Measurements from ENCODE around the gene JPT1. TPM values are rescaled to one million over a fixed set of nuclear protein-coding genes. Genes with fewer than 3 reads are reported as not detected.
"Not testable (repeated sequence)": the region's sequence is repeated elsewhere in the genome, so short reads cannot be mapped to it uniquely, and the experiment has no call there.

JPT1 gene
- total RNA-seq, 2 experiments from 2014 or later = 263 to 267 TPM

- POLR2A ChIA-PET = interaction anchor here (0.6 to 1.1 kb wide), 4 partner anchors 8 to 80 kb away, joined by 3 to 4 read pairs (median 3); partner anchors contain the start of genes GGA3 and MRPS7
- peak overlapping the region; percentile 87 for H3K27ac Mint-ChIP-seq
- no peak for DNase-seq
- H3K9me3 Mint-ChIP-seq = no peaks in the 10 kb centered on the region
- H3K36me3 Mint-ChIP-seq = peaks cover 29% of the 10 kb centered on the region
- CTCF ChIA-PET = interaction anchor here (0.6 to 2.2 kb wide), 9 partner anchors 9 to 432 kb away, joined by 3 to 10 read pairs (median 4); partner anchors contain the start of genes NT5C and NUP85
- peak overlapping the region; percentile 91 for H3K4me3 Mint-ChIP-seq
- intact Hi-C loops (cut with micrococcal nuclease) = loop anchor here (1.0 to 5.0 kb wide), 7 partner anchors 70 to 309 kb away; partner anchors contain the start of genes ATP5PD, FDXR, GGA3 and KCTD2
- H3K4me1 Mint-ChIP-seq (ENCODE audit: low read depth) = peaks cover 30% of the 10 kb centered on the region
- no peaks in the 10 kb centered on the region for H3K27me3 Mint-ChIP-seq
These were observed 26.8 kb upstream of the JPT1 start for GRCh38 chr17:75181110-75181509.

DNA sequence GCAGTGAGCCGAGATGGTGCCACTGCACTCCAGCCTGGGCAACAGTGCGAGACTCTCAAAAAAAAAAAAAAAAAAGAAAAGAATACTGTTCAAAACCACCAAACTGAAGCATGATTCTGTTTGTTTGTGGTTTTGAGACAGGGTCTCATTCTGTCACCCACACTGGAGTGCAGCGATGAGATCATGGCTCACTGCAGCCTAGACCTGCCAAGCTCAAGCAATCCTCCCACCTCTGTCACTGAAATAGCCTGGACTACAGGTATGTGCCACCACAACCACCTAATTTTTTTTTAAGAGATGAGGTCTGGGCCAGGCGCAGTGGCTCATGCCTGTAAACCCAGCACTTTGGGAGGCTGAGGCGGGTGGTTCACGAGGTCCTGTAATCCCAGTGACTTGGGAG, 24.1 kb upstream of the JPT1 start:
- H3K4me1 Mint-ChIP-seq (ENCODE audit: low read depth) = peaks cover 23% of the 10 kb centered on the region
- no peak overlapping the region for H3K27ac Mint-ChIP-seq
- H3K9me3 Mint-ChIP-seq = no peaks in the 10 kb centered on the region
- no peak for DNase-seq
- H3K36me3 Mint-ChIP-seq = peaks cover 37% of the 10 kb centered on the region
- intact Hi-C loops (cut with micrococcal nuclease) = no loop called here
- no peaks in the 10 kb centered on the region for H3K27me3 Mint-ChIP-seq
- ChIA-PET CTCF (interaction anchor here (0.9 kb wide), 1 partner anchor 23 kb away, joined by 3 read pairs; no protein-coding TSS in a partner anchor), POLR2A (no interaction called here)
- no peak overlapping the region for H3K4me3 Mint-ChIP-seq

DNA sequence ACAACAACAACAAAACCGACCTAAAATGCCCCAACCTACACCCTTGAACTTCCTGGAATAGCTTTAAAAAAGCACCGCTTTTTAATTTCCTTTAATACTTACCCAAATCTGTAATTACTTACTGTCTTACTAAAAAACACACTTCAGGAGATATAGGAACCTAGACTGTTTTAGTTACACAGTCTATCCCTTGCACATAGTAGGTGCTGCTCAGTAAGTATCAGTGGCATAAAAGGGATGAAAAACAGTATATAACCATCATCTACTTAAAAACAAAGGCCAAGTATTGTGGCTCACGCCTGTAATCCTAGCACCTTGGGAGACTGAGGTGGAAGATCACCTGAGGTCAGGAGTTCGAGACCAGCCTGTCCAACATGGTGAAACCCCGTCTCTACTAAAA, 22.3 kb upstream of the JPT1 start:
- H3K27ac Mint-ChIP-seq = no peak overlapping the region
- no peak for DNase-seq
- ChIA-PET POLR2A (no interaction called here), CTCF (interaction anchor here (3.9 kb wide), 1 partner anchor 62 kb away, joined by 35 read pairs; no protein-coding TSS in a partner anchor)
- intact Hi-C loops (cut with micrococcal nuclease) = no loop called here
- no peaks in the 10 kb centered on the region for H3K27me3 Mint-ChIP-seq
- H3K9me3 Mint-ChIP-seq = no peaks in the 10 kb centered on the region
- H3K4me1 Mint-ChIP-seq (ENCODE audit: low read depth) = peaks cover 27% of the 10 kb centered on the region
- H3K4me3 Mint-ChIP-seq = no peak overlapping the region
- H3K36me3 Mint-ChIP-seq = peaks cover 46% of the 10 kb centered on the region

DNA sequence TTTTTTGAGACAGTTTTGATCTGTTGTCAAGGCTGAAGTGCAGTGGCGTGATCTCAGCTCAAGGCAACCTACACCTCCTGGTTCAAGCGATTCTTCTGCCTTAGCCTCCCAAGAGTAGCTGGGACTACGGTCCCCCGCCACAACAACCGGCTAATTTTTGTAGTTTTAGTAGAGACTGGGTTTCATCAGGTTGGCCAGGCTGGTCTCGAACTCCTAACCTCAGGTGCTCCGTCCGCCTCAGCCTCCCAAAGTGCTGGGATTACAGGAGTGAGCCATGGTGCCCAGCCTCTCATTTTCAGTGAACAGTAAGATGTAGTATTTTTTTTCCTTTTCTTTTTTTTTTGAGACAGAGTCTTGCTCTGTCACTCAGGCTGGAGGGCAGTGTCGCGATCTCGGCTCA, 20.7 kb upstream of the JPT1 start:
- Mint-ChIP-seq H3K9me3 (no peaks in the 10 kb centered on the region), H3K4me3 (no peak overlapping the region), H3K4me1 (ENCODE audit: low read depth) (peaks cover 19% of the 10 kb centered on the region), H3K36me3 (peaks cover 37% of the 10 kb centered on the region), H3K27me3 (no peaks in the 10 kb centered on the region), H3K27ac (no peak overlapping the region)
- no peak for DNase-seq
- ChIA-PET POLR2A (interaction anchor here (0.6 kb wide), 1 partner anchor 1957 kb away, joined by 4 read pairs; no protein-coding TSS in a partner anchor), CTCF (interaction anchor here (0.9 to 6.9 kb wide), 4 partner anchors 27 to 213 kb away, joined by 3 to 57 read pairs (median 19); no protein-coding TSS in a partner anchor)
- intact Hi-C loops (cut with micrococcal nuclease) = no loop called here

- Mint-ChIP-seq H3K27ac (peak overlapping the region; percentile 39), H3K9me3 (no peaks in the 10 kb centered on the region), H3K36me3 (peaks cover 25% of the 10 kb centered on the region), H3K27me3 (no peaks in the 10 kb centered on the region), H3K4me3 (no peak overlapping the region), H3K4me1 (ENCODE audit: low read depth) (peaks cover 15% of the 10 kb centered on the region)
- ChIA-PET CTCF (interaction anchor here (0.8 to 6.9 kb wide), 8 partner anchors 17 to 239 kb away, joined by 3 to 57 read pairs (median 5); partner anchors contain the start of gene NT5C), POLR2A (interaction anchor here (1.1 to 2.1 kb wide), 3 partner anchors 16 to 59 kb away, joined by 3 to 10 read pairs (median 4); partner anchors contain the start of gene JPT1)
- intact Hi-C loops (cut with micrococcal nuclease) = no loop called here
- DNase-seq = no peak
These were observed 19.2 kb upstream of the JPT1 start for GRCh38 chr17:75173526-75173925.

GRCh38 chr17:75168998-75169397, 14.7 kb upstream of the JPT1 start:
- Mint-ChIP-seq H3K27ac (no peak overlapping the region), H3K4me3 (no peak overlapping the region), H3K27me3 (no peaks in the 10 kb centered on the region), H3K36me3 (peaks cover 28% of the 10 kb centered on the region), H3K9me3 (no peaks in the 10 kb centered on the region), H3K4me1 (ENCODE audit: low read depth) (peaks cover 15% of the 10 kb centered on the region)
- no peak for DNase-seq
- ChIA-PET CTCF (interaction anchor here (0.6 to 6.9 kb wide), 4 partner anchors 8 to 680 kb away, joined by 3 to 99 read pairs (median 30); no protein-coding TSS in a partner anchor), POLR2A (interaction anchor here (0.6 to 1.0 kb wide), 2 partner anchors 12 to 14 kb away, joined by 4 to 6 read pairs; no protein-coding TSS in a partner anchor)
- intact Hi-C loops (cut with micrococcal nuclease) = no loop called here

DNA sequence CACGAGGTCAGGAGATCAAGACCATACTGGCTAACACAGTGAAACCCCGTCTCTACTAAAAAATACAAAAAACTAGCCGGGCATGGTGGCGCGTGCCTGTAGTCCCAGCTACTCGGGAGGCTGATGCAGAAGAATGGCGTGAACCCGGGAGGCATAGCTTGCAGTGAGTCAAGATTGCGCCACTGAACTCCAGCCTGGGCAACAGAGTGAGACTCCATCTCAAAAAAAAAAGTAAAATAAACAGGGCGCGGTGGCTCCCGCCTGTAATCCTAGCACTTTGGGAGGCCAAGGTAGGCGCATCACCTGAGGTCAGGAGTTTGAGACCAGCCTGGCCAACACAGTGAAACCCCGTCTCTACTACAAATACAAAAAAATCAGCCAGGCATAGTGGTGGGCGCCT, 10.3 kb upstream of the JPT1 start:
- peaks cover 13% of the 10 kb centered on the region for H3K36me3 Mint-ChIP-seq
- H3K9me3 Mint-ChIP-seq; H3K4me3 Mint-ChIP-seq; H3K27me3 Mint-ChIP-seq; H3K4me1 Mint-ChIP-seq (ENCODE audit: low read depth); DNase-seq; POLR2A ChIA-PET; H3K27ac Mint-ChIP-seq; CTCF ChIA-PET; intact Hi-C loops (cut with micrococcal nuclease): not testable (repeated sequence)

GRCh38 chr17:75163074-75163473, 8.8 kb upstream of the JPT1 start:
- ChIA-PET POLR2A (interaction anchor here (0.6 kb wide), 1 partner anchor 14 kb away, joined by 4 read pairs; no protein-coding TSS in a partner anchor), CTCF (interaction anchor here (0.6 to 1.0 kb wide), 2 partner anchors 49 to 172 kb away, joined by 3 read pairs; no protein-coding TSS in a partner anchor)
- intact Hi-C loops (cut with micrococcal nuclease) = no loop called here
- Mint-ChIP-seq H3K36me3 (peaks cover 13% of the 10 kb centered on the region), H3K4me3 (no peak overlapping the region), H3K27me3 (no peaks in the 10 kb centered on the region), H3K9me3 (no peaks in the 10 kb centered on the region), H3K27ac (no peak overlapping the region), H3K4me1 (ENCODE audit: low read depth) (no peaks in the 10 kb centered on the region)
- no peak for DNase-seq

- intact Hi-C loops (cut with micrococcal nuclease) = no loop called here
- DNase-seq = no peak
- no peak overlapping the region for H3K4me3 Mint-ChIP-seq
- CTCF ChIA-PET = interaction anchor here (0.6 to 1.5 kb wide), 3 partner anchors 9 to 198 kb away, joined by 3 to 4 read pairs (median 3); no protein-coding TSS in a partner anchor
- peaks cover 4% of the 10 kb centered on the region for H3K36me3 Mint-ChIP-seq
- H3K27ac Mint-ChIP-seq = no peak overlapping the region
- no peaks in the 10 kb centered on the region for H3K9me3 Mint-ChIP-seq
- POLR2A ChIA-PET = no interaction called here
- H3K4me1 Mint-ChIP-seq (ENCODE audit: low read depth) = peaks cover 2% of the 10 kb centered on the region
- H3K27me3 Mint-ChIP-seq = no peaks in the 10 kb centered on the region
These were observed 5.9 kb upstream of the JPT1 start for GRCh38 chr17:75160211-75160610.

- no peak overlapping the region for H3K4me3 Mint-ChIP-seq
- intact Hi-C loops (cut with micrococcal nuclease) = no loop called here
- ChIA-PET CTCF (interaction anchor here (1.1 to 1.5 kb wide), 3 partner anchors 13 to 198 kb away, joined by 3 to 7 read pairs (median 4); no protein-coding TSS in a partner anchor), POLR2A (interaction anchor here (1.0 to 1.3 kb wide), 2 partner anchors 10 to 14 kb away, joined by 3 to 4 read pairs; no protein-coding TSS in a partner anchor)
- no peaks in the 10 kb centered on the region for H3K27me3 Mint-ChIP-seq
- no peaks in the 10 kb centered on the region for H3K9me3 Mint-ChIP-seq
- H3K36me3 Mint-ChIP-seq = peaks cover 4% of the 10 kb centered on the region
- DNase-seq = no peak
- no peak overlapping the region for H3K27ac Mint-ChIP-seq
- H3K4me1 Mint-ChIP-seq (ENCODE audit: low read depth) = peaks cover 10% of the 10 kb centered on the region
These were observed 5.1 kb upstream of the JPT1 start for GRCh38 chr17:75159196-75160031.

GRCh38 chr17:75158480-75158879, 4.2 kb upstream of the JPT1 start:
- DNase-seq; intact Hi-C loops (cut with micrococcal nuclease); H3K36me3 Mint-ChIP-seq; H3K4me3 Mint-ChIP-seq; H3K9me3 Mint-ChIP-seq; H3K27me3 Mint-ChIP-seq; H3K27ac Mint-ChIP-seq: not testable (repeated sequence)
- peaks cover 10% of the 10 kb centered on the region for H3K4me1 Mint-ChIP-seq (ENCODE audit: low read depth)
- CTCF ChIA-PET = interaction anchor here (1.1 to 1.3 kb wide), 2 partner anchors 14 to 43 kb away, joined by 3 to 7 read pairs; no protein-coding TSS in a partner anchor
- POLR2A ChIA-PET = interaction anchor here (1.0 to 1.3 kb wide), 2 partner anchors 9 to 13 kb away, joined by 3 to 4 read pairs; no protein-coding TSS in a partner anchor
